Retina (tissue), 1 donor: ENCODE results near the gene ABI1.

ENCODE experiments used
- DNase-seq: peaks from one replicate; pipeline ENCODE4 v3.0.0-alpha.2; 2016

The ABI1 gene

DNA sequence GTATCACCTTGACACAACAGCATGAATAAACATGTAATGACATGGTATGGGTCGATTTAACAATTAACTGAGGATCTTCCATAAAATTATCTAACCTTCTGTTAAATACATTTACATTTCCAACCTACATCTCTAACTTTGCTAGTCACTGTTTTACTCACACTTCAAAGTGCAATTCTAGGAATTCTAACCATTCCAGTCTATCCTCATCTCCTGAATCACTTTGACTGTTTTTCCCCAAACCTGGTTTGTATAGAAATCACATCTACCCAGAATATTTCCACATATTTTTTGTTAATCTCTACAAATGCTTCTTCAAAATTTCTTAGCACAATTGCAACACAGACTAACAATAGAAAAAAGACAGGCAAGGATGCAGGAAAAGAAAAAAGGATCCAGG lies 6.2 kb downstream of the ABI1 start:
- no peak for DNase-seq

DNA sequence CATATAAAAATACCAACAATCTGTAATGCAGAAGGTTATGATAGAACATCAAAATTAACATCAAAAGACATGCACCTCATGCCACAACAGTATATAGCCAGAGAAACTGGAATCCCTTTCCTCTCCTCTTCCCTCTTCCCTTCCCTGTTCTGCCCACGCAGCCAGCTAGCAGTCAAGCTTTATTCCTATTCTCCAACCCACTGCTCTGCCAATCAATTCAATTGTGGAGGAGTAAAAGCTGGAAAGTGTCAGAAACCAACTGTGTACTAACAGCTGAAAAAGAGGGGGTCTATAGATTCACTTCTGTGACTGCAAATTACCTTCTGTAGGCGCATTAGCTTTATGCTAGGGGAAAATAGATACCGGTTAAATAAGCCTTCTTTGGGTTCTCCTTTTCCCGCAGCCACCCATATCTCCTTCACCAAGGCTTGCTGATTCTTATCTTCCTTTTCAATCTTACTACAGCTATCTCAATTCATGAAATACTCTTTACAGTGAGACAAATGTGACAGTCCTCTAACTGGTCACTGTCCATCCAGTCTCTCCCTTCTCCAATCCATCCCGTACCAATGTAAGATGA lies 16.3 kb downstream of the ABI1 start:
- DNase-seq, result no peak

DNA sequence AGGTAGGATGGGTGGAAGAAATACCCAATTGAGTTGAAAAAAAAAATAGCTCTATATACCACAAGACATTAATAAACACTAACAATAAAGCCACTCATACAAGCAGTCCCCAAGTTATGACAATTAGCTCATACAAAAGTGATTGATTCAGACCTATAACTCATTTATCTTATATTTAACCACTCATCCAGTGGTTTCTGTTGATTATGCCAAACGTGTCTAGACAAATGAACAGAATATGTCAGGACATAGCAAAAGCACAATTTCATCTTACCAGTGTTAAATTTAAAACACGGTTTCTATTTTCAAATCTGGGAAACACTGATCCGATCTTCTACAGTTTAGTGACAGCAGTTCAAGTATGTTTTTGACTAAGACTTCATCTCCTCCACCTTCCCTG lies 17.0 kb downstream of the ABI1 start:
- no peak for DNase-seq

DNA sequence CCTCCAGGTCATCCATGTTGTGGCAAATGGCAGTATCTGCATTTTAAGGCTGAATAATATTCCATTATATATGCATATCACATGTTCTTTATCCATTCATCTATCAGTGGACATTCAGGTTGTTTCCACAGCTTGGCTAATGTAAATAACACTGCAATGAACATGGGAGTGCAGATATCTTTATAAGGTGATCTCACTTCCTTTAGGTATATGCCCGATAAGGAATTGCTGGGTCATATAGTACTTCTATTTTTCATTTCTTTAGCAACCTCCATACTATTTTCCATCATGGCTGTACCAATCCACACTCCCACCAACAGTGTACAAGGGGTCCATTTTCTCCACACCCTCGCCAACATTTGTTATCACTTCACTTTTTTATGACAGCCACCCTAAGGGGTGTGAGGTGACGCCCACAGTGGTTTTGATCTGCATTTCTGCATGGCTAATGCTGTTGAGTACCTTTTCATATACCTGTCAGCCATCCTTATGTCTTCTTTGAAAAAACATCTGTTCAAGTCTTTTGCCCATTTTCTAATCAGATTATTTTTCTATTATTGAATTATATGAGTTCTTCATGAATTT lies 18.9 kb downstream of the ABI1 start:
- DNase-seq, result no peak

DNA sequence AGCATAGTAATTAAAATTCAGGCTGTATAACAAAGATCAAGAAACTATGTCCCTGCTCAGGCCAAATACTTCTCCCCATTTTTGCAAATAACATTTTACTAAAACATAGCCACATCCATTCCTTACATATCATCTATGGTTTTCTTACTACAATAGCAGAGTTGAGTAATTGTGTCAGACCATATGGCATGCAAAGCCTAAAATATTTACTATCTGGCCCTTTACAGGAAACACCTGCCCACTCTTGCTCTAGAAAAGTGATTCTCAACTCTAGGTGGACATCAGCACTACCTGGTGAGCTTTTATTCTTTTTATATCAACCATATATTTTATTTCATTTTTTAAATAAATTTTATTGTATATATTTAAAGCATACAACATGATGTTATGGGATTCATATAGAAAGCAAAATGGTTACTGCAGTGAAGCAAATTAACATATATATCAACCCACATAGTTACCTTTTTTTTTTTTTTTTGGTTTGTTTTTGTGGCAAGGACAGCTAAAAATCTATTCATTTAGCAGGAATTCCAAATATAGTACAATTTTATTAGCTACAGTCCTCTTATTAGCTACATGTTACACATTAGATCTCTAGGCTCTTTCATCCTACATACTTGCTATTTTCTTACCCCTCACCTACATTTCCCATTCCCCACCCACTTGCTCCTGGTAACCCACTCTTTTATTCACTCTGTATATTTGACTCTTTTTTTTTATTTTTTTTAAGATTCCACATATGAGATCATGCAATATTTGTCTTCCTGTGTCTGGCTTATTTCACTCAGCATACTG lies 19.6 kb downstream of the ABI1 start:
- no peak for DNase-seq

DNA sequence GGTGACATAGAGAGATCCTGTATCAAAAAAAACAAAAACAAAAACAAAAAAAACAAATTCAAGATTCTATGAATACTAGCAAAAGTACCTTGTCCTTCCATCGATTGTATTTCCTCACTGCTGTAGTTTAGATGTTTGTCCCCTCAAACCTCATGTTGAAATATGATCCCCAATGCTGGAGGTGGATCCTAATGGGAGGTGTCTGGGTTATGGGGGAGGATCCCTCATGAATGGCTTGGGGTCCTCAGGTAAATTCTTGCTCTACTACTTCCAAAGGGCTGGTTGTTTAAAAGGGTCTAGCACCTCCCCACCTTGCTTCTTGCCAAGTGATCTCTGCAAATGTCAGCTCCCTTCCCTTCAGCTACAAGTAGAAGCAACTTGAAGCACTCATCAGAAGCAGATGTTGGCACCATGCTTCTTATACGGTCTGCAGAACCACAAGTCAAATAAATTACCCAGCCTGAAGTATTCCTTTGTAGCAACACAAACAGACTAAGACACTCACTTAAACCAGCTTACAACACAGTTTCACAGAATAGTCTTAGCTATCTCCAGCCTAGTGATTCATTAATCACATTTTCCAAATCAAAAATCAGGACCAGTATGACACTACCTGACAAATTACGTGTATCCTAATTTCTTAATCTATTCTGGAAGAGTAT lies 20.7 kb downstream of the ABI1 start:
- no peak for DNase-seq

DNA sequence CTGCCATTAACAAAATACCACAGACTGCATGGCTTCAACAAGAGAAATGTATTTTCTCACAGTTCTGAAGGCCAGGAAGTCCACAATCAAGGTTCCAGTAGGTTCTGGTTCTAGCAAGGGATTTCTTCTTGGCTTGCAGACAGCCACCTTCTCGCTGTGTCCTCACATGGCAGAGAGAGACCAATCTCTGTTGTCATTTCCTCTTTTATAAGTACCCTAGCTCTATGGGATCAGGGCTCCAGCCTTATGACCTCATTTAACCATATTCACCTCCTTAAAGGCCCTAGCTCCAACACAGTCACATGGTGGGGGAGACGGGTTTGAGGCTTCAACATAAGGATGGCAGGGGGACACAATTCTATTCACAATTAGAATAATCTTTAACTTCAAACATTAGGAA lies 23.6 kb downstream of the ABI1 start:
- DNase-seq, result no peak

DNA sequence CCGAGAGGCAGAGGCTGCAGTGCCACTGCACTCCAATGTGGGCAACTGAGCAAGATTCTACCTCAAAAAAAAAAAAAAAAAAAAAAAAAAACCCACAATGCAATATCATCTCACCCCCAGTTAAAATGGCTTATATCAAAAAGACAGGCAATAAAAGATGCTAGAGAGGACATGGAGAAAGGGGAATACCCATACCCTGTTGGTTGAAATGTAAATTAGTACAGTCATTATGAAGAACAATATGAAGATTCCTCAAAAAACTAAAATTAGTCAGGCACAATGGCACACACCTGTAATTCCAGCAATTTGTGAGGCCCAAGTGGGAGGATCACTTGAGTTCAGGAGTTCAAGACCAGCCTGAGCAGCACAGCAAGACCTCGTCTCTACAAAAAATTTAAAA lies 25.7 kb downstream of the ABI1 start:
- no peak for DNase-seq

DNA sequence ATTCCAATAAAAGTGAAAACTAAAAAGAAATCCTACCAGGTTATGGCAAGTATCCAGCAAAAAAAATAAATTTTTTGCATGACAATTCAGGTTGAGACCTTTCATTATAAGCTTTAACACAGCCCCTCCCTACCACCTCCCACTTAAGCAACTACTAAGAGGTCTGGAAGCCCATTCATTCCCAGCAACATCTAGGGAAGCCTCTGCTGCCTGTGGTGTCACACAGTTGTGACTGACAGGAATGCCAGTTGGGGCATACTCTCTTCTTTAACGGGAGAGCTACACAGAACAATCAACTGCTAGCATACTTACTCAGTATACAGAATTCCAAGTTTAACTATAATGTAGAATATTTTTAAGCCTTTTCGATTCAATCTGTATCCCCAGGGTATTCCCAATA lies 27.8 kb downstream of the ABI1 start:
- DNase-seq, result no peak

DNA sequence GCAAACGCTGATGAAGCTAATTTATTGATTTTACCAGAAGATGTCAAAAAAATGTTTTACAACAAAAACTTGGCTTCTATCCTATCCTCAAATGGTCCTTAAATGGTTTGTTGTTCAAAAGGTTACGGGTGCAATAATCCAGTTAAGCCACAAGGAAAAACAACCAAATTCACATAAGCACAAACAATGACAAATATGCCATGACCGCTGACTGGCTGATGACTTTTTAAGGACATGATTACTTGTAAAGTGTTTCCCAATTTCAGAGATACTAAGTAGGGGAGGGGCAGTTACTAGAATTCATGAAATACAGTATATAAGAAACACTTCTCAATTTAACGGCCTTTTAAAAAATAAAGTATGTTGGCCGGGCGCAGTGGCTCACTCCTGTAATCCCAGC lies 28.8 kb downstream of the ABI1 start:
- DNase-seq, result no peak

DNA sequence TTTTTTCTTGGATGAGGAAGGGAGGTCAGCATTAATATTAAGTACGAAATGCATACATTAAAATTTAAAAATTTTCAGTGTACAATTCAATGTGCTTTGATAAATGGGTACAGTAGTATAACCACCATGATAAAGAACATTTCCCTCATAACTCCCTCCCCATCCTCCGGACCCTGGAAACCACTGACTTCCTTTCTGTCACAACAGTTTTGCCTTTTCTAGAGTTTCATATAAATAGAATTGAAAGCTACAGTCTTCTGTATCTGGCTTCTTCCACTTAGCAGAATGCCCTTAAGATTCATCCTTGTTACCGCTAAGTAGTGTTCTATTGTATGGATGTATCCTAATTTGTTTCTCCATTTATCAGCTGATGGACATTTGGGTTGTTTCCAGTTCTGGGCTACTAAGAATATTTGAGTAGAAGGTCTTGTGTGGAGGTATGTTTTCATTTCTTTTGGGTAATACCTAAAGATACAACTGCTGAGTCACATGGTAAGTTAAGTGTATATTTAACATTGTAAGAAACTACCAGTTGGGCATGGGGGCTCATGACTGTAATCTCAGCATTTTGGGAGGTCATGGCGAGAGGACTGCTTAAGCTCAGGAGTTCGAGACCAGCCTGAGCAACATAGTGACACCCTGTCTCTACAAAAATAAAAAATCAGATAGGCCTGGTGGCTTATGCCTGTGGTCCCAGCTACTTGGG lies 30.8 kb downstream of the ABI1 start:
- no peak for DNase-seq

DNA sequence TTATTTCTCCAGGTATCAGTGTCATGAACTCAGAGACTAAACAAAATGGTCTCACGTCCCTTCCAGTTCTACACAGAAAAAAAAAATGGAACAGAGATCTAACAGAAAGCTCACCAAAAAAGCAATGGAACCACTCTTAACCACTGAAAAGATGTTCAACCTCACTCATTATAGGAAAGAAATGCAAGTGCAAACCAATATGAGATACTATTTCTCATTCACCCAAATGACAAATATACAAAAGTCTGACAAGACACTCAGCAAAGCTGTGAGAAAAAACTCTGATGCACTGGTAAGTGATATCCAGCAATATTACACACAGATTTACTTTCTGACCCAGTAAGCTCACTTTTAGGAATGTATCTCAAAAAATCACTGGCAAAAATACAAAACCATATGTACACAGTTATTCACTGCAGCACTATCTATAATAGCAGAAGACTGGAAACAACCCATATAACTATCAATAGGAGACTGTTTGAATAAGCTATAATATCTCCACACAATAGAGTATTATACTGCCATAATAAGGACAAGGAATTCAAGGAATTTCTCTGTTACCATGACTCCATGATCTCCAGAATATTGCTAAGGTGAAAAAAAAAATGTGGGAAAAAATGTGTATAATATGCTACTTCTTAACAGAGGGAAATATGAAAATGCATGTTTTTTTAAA lies 36.6 kb downstream of the ABI1 start:
- DNase-seq, result no peak

DNA sequence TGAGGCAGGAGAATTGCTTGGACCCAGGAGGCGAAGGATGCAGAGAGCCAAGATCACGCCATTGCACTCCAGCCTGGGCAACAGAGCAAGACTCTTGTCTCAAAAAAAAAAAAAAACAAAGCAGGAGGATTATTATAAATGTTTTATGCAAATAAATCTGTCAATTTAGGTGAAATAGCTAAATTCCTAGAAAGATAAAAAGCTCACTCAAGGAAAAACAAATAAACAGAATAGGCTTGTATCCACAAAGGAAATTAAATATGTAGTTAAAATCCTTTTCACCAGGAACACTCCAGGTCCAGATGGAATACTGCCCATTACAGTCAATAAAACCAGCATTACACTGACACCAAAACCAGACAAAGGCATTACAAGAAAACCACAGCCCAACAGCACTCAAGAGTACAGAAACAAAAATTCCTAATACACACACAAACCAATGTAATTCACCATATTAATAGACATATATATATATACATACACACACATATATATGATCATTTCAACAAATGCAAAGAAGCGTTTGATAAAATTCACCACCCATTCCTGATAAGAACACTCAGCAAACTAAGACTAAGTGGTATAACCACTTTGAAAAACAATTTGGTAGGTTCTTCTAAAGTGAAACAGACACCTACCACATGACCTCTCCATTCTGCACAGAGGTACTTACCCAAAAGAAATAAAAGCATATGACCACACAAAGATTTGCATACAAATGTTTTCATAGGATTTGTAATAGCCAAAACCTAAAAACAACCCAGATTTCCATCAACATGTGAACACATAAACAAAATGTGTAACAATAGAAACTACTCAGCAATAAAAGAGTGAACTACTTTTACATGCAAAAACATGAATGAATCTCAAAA lies 38.8 kb downstream of the ABI1 start:
- DNase-seq, result no peak

DNA sequence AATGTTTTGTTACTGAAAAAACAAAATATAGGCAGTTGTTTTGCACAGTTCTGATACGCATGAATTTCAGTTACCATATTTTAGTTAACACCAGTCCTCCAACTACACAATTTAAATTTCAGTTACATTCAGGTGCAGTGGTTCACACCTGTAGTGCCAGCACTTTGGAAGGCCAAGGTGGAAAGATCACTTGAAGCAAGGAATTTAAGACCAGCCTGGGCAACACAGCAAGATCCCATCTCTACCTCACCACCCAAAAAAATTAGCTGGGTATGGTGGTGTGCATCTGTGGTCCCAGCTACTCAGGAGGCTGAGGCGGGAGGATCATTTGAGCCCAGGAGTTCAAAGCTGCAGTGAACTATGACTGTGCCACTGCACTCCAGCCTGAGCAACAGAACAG lies 45.3 kb downstream of the ABI1 start:
- DNase-seq, result no peak

DNA sequence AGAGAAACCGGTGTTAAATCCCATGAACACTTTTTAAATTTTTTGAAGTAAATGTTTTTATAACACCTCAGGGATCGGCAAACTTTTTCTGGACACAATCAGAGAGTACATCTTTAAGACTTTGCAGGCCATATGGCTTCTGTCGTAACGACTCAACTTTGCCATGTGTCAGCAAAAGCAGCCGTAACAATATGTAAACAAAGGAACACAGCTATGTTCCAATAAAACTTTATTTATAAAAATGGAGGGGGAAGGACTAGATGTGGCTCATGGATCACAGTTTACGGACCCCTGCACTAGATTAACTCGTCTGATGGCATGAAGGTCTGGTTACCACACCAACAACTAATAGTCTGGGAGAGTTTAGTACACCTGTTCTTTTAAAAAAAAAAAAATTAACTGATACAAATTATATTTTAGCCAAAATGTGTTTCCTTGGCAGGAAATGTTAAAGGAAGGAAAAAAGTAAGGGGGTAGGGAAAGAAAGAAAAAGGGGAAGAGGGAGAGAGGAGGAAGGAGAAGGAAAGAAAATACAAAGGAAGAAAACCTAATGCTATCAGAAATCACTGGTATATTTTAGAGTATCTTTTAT lies 50.2 kb downstream of the ABI1 start:
- no peak for DNase-seq

DNA sequence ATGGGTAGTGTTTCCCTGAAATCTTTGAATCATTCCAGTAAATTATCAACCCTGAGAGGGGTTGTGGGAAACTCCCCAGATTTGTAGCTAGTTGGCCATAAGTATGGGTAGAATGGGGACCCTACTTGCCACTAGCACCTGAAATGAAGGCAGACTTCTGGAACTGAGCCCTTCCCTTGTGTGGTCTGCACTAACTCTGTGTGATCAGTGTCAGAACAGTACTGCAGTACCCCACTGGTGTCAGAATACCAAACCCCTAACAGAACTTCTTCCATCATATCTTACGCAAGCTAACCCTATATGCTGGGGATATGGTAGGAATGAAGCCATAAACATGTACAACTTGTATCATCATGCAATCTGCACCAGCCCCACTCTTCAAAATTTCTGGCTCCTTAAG lies 50.8 kb downstream of the ABI1 start:
- no peak for DNase-seq

DNA sequence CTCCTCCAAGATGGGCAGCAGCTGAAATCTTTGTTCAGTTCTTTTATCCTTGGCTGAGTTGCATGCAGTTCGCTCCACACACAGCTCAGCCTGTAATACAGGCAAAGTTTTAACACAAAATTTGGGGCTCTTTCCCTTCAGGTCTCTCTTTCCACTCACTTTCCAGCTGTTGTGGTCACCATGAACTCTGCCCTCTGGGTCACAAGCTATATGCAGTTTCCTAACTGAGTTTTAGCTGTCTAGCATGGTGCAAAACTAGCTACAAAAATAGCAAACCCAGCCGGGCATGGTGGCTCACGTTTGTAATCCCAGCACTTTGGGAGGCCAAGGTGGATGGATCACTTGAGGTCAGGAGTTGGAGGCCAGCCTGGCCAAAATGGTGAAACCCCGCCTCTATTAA lies 53.2 kb downstream of the ABI1 start:
- DNase-seq, result no peak

DNA sequence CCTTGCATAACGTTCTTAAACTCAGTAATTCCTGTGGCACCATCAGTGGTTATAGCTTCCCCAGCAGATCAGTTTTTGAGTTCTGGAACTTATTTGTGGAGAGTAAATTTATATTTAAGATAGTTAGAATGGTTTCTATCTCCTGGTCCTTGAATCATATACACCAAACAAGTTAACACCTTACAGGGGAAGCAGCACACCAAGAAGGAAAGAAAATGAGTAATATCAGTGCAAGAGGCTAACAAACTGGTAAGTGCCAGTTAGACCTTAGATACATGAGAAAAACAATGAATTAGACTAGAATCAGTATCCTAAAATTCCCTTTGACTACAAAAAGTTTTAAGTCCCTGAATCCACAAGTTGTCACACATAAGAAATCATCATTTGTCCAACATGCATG lies 54.2 kb downstream of the ABI1 start:
- no peak for DNase-seq

DNA sequence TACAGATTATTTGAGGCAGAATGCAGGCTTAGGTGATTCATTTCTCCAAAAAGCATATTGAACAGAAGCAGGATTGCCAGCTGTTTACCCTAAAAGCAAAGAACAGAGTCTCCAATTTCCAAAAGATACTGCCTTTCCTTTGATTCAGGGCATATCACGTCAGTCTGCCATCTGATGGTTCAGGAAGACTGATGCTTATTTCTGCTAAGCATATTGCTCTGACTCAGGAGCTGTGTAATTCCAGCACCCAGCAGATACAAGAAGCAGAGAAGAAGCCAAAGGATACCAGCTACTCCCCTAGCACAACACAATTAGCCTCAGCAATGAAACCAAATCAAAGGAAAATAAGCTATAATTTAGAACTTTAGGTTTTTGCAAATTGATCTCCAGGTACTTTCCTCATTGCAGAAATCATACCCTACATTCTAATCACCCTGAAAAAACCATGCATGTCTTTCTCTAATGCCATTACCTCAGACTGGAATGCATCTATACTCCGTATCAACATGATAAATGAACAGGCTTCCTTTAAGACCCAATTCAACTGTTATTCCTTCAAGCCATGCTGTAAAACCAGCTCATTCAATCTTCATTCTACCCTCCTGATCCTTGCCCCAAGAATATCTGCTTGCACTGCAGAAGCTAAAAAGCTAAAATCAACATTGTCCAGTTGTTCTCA lies 55.1 kb downstream of the ABI1 start:
- no peak for DNase-seq
